Stimulated activated CD4-positive, alpha-beta T cell treated with anti-CD3 and anti-CD28 coated beads, Interleukin-12 subunit alpha, Interleukin-12 subunit beta, amount 100 ng/mL, for 24 hours (primary cell): ENCODE data around the gene FAM53B.

Experiments
- DNase-seq, 2 experiments: peaks; one replicate each; pipeline ENCODE4 v3.0.0-alpha.2; 2020; ENCODE audit warnings: low read depth in 2 of 2

The FAM53B gene

DNA sequence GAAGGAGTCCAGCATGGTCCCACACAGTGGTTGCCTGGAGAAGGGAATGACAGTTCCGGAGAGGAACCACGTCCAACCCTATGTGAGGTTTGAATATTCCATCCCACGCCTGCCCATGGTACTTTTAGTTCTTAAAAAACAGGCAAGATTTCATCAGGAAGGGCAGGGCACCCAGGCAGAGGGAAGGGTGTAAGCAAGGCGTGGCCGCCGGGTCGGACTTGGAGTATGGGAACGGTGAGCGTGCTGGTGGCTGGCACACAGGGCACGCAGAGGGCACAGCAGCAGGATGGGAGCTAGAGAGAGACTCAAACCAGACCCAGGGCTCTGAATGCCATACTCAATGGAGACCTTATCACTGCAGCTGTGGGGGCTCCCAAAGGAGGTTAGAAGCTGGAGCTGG is 34.3 kb downstream of the FAM53B start:
- DNase-seq, result no peak

DNA sequence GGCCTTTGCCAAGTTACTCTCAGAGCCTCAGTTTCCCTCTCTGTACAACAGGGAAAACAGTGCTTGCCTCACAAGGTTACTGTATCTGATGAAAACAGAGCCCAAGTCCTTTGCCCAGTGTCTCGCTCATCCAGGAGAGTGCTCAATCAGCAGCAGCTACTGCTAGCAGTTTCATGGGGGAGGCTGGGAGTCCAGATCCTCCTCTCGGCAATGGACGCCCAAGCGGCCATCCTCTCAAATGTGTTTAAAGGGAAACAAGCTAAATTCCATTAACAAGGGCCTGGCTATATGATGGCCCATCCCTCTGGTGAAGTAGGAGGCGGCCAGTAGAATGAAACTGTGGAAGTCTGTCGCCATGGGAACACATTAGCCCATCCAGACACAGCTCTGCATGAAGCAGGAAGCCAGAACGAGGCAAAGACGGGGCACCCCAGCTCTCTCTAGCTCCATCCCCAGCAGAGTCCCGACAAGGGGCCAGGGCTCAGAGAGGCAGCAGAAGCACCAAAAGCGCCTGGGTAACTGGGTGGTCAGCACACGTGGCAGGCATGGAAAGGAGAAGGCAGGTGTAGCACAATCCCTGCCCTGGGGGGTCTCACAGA is 35.2 kb downstream of the FAM53B start:
- DNase-seq, result no peak

DNA sequence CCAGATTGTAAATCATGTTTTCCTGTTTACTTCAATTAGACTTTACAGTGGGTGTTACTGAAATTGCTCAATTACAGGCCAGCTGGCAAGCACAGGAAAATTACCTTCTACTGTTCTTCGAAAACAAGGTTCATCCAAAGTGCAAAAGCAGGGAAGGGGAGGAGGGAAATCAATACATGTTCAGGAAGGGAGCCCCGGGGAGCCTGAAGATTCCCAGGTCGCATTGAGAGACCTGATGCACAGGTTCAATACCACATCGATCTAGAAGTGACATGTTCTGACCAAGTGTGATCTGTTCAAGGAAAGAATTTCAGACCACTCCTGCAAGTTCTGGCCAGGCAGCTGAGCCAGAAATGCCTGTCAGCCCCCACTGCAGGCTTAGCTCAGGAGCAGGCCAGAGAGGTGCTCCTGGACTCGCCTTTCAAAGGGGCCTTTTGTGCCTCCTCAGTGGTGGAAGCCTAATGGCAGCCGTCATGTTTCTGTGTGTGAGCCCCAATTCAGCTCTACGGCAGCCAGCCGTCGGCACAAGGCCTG is 35.9 kb downstream of the FAM53B start:
- no peak for DNase-seq

DNA sequence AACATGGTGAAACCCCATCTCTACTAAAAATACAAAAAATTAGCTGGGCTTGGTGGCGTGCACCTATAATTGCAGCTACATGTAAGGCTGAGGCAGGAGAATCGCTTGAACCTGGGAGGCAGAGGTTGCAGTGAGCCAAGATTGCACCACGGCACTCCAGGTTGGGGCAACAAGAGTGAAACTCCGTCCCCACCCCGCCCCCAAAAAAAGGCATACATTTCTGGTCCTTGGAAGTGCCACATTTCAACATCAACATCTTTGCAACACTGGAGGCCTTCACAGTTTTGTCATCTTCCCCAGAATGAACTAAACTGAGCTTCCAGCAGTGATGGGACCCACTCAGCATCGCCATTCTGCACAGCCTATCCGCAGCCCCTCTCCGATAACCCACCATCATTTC is 36.6 kb downstream of the FAM53B start:
- DNase-seq, result no peak

DNA sequence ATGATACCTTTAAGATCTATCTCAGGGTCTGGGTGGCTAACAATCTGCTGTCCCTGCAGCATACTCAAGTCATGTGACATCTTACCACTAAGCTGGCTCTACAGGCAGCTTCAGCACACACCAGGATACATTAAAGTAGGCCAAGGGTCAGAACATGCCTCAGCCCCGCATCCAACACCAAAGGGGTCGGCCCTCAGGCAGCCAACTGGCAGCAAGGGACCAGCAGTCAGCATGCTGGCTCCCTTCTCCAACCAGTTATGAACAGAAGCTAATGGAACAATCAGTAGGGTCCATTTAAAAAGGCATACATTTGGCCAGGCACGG is 37.1 kb downstream of the FAM53B start:
- no peak for DNase-seq

DNA sequence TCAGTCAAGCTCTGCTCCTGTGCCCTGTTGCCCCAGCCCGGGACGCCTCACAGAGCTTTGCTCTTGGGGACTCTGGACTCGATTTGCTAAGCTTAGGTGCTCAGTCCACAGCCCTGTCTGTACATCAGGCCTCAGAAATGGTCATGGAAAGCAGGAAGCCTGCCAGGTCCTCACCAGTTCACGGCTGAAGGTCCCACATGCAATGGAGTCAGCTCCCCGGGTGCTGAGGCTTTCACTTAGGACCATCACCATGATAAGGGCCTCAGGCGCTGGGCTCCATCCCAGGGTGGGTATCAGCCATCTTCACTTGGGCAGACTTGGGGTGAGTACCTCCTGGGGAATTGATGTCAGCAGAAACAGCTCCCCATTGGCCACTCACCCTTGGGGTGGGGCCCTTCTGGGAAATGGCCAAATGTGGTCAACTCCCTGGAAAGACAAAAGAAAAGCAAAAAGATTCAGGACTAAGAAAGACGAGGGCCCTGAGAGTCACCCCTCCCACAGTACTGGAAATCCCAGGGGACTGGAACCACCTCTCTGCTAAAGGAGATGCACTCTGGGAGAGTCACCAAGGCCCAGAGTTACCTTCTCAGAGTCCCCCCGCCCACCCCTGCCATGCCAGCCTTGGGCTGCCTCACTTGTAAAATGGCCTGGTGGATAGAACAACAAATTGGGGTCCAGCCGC is 37.6 kb downstream of the FAM53B start:
- no peak for DNase-seq

DNA sequence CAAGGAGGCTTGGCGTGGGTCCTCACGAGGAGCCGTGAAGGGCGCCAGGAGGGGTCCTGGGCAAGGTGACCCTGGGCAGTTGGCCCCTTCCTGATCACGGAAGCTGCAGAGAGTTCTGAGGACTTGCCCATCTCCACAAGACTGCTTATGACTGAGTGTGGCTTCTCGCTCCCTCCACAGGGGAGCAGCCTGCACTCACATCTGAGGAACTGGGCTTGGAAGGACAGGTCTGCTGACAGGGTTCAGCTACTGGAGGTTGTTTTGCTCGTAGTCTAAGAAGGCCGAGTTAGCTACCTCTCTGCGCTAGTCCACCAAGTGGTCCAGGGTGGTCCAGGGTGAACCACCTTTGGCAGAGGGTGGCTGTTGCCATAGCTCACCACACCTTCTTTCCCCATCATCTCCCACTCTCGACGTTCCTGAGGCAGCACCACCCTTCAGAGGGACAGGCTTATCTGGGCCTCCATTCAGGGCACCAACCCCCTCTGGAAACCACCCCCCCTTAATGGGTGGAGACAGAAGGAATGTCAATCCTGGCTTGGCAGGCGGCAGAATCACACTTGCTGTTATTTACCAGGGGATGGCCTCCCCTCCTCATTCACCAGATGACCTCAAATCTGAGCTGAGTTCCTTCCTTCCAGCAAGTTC is 38.2 kb downstream of the FAM53B start:
- no peak for DNase-seq

DNA sequence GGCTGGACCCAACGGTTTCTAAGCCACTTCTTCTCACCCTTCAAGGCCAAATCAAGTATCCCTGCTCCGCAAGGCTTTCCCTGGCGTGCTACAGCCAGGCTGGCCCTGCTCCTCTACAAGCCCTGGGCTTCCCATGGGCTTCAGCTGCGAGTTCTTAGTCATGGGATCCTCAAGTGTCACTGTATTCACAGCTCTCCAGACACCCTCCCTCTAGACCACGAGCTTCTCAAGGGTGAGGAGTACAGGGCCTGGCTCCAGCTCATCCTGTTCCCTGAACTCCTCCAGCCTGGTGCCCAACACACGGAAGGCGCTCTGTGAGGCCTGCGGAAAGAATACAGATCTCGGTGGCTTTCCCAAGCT is 38.8 kb downstream of the FAM53B start:
- no peak for DNase-seq

DNA sequence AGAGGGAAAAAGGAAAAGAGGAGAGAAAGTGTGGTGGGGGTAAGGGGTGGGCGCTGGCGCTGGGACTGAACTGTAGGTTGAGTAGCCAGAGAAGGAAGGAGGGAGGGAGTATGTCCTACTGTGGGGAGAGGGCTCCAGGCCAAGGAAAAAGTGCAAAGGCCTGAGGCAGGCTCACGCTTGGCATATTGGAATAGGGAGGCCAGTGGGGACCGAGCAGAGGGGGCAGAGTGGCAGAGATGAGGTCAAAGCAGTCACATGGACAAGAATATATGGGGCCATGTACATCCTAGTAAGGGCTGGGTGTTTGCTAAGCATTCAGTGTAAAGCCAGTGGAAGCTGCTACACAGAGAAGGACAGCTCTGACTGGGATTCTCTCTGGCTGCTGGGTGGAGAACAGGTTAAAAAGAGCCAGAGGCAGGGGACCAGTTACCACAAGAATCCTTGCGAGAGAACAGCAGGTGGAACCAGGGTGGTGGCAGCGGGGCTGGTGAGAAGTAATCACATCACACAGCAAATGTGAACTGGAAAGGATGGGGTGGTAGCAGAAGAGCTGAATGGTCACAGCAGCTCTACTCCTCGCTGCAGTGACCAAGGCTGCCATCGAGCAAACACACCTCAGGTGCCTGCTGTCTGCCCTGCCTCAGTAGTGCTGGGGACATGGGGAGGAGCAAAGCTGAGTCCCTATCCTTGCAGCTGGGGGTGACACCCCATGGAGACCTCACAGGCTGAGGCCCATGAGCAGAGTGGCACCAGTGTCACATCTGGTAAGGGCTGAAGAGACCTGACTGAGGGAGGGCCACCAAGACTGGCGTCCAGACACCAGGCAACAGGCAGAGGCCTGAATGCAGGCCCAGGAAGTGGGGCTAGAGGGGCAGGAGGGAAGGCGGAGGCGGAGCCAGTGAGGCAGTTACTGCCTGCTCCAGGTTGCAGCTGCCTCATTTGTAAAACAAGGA is 39.5 kb downstream of the FAM53B start:
- DNase-seq, result no peak

DNA sequence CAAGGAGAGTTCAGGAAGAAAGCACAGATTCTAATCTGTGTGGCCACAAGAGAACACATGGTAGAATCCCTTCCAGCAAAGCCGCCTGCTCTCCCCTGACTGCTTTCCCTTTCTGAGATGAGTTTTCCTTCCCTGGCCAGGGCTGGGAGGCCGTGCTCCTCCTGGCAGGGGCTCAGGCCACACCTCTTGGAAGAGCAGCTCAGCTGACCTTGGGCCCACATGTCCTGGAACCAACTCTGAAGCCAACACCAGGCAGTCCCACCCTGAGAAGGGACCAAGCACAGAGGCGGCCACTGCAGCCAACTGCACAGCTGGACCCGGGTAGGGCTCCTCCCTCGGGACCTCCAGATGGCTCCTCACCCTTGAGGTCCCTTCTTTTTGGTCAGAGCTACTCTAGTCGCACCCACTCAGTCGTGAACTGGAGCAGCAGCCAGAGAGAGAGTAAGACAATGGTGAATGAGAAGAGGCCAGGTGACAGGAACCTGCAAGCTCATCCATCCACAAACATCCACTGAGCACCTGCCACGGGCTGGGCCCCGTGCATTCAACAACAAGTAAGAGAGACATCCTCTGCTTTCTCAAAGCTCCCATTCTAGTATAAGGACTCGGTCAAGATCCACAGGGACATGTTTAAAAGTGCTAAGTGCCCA is 40.3 kb downstream of the FAM53B start:
- no peak for DNase-seq

DNA sequence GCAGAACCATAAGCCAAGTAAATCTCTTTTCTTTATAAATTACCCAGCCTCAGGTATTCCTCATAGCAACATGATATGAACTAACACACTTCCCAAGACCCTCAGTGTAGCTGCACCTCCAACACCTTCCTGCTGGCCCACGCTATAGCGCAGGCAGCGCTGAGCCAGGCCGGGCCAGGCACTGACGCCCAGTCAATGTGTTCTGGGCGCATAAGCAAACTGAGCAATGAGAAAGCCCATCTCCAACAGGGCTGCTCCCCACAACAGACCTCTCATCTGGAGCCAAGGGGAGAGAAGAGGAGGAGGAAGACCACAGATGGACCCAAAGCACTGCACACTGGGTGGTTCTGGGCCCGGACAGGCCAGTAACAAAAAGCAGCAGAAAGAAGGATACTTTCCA is 40.8 kb downstream of the FAM53B start:
- DNase-seq, result no peak

DNA sequence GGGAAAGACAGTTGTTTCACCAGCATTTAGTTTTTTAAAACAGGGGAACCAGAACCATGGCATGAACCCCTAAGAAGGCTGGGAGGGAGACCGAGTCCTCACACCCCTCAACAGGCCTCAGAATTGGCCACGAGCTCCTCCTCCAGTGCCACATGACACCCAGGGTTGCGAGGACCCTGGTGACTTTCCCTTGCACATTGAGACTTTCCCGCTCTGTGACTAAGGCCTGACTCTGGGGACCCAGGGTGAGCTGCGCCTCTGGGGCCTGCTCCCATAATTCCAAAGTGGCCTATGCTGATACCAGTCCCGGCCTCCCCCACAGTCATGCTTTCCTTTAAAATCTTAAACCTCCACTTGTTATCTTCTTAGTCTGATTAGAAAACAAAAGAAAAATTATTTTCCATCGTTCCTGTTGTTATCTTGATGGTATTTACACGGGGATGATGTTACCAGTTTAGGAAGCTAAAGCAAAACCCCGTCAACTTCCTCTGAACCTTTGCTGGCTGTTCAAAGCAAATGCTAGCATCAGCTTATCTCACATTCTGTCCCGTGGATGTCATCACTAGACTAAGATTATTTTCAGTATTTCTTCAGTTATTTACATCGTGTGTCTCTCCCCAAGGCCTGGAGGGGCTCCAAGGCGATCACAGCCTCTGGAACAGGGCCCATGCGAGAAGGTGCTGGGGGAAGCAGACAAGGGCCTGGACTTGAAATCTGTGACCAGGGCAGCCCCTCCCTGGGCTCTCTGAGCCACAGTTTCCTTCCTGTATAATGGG is 42.1 kb downstream of the FAM53B start:
- peak in 1 of 2 experiments; percentile 42 for DNase-seq

DNA sequence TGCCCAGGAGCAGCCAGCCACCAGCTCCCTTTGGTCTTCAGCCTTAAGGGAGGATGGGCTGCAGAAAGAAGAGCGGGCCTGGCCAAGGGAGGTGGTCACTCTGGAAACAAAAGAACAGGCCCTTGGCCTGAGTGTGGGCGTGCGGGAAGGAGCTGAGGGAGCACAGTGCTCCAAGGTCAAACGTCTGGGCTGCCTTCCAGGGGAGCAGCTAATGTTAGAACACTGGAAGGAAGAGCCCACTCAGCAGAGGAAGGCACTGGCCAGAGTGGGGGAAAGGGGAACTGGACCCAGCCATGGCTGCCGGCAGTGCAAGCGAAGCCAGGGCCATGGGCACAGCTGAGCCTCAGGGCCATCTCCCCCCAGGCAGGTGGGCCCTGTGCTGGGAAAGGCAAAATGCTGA is 42.7 kb downstream of the FAM53B start:
- DNase-seq, result no peak

DNA sequence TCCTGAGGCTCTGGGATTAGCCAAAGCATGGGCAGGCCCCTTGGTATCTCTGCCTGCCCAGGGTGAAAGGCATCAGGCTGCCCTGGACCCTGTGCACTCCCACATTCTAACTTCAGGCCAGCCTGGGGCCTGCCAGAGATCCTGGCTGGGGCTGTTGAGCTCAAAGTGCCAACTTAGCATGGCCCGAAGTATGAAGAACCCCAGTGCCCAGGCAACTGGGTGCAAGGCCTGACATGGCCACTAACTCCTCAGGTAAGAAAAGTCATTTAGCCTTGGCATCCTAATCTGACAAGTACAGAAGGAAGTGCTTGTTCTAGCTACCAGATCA is 43.2 kb downstream of the FAM53B start:
- no peak for DNase-seq

DNA sequence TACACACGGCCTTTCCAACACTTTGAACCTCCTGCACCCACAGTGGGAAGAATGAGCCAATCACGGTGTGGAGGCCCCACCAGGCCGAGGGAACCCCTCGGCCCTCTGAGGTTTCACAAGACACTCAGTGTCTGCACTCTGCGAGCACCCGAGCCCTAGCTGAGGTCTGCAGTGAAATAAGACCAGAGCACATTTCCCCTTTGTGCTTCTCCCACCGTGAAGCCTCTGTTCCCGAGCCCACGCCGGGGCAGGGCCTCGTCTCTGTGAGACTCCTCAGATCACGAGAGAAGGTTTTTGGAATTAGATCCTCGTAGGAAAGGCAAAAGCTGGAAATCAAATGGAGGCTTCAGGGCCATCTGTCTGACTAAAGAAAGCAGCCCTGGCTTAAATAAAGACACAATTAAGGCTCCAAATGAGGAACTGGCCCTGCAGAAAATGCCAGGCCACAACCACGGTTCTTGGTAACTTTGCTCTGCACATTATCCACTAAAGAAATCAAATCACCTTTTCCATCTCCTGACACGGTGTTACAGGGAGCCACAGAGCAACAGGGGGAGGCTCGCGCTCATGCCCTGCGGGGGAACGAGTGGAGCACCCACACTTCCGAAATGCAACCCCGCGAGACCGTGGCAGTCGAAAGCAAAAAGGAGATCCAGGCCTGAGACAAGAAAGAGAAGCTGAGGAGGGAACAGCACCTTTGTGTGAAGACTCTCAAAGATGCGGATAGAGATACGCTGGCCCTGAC is 43.7 kb downstream of the FAM53B start:
- DNase-seq, result no peak

DNA sequence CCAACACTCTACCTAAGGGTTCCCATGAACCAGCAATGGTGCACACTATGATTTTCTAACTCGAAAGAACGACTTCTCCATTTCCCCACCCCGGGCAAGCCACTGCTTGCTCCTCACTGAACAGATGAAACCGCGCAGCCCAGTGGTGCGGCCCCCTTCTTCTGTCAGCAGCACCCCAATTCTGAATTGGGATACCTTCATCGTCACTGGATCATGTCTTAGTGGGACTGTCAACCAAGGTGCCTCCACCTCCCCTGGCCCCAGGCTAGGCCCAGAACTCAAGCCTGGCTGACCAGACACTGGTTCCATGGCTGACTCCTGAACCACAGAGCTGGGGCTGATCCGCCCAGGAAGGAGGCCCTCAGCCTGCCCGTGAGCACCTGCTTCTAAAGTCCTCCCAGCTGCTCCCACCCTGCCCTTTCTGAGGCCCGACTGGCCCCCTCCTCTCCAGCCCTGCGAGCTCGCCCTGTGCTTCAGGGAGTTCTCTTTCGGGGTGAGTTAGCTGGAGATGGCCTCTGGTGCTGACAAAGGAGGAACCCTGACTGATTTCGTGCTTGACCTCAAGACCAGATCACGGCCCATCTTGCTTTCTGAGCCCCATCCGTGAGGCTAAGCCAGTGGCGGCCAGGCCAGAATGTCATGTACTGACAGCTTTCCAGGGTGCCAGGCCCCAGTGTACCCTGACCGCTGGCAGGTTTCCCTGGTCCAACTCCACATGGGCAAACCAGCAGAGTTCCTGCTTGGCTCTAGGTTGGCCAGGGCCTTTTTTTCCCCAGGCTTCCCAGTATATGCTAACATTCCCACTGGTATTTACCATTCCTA is 44.5 kb downstream of the FAM53B start:
- no peak for DNase-seq

DNA sequence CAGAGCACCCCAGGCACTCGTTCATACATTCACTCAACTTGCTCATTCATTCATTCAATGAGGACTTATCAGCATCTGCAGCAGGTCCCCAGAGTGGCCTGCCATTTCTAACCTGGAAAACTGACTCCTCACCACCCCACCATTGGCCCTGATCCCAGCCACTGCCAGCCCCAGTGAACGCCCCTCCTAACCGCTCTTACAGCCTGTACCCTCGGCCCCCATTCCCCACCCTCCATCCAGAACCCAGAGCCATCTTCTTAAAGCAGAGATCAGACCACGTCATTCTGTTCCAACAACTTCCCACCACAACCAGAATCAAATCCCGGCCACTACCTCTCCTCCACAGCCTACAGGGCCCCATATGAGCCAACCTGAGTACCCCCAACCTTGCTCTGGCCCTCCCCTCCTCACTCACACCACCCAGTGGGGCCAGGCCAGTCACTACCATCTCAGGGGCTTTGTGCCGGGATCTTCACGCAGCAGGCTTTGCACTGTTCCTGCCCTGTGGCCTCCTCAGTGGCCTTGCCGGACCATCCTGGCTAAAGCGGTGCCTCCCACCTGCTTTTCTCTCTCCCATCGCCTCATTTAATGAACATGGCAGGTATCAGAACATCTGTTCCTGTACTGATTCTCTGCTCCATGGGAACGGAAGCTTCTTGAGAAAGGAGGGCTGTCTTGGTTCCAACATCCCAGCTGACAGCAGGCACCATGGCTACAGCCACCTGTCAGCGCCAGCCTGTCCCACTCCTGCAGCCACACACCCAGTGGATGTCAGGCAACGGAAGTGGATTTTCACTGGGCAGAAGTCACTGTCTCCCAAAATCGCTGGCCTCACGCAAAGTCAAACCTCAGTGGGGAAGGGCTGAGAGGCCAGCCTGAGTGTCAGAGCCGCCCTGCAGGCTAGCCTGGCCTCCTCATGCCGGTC is 45.4 kb downstream of the FAM53B start:
- DNase-seq, result no peak

DNA sequence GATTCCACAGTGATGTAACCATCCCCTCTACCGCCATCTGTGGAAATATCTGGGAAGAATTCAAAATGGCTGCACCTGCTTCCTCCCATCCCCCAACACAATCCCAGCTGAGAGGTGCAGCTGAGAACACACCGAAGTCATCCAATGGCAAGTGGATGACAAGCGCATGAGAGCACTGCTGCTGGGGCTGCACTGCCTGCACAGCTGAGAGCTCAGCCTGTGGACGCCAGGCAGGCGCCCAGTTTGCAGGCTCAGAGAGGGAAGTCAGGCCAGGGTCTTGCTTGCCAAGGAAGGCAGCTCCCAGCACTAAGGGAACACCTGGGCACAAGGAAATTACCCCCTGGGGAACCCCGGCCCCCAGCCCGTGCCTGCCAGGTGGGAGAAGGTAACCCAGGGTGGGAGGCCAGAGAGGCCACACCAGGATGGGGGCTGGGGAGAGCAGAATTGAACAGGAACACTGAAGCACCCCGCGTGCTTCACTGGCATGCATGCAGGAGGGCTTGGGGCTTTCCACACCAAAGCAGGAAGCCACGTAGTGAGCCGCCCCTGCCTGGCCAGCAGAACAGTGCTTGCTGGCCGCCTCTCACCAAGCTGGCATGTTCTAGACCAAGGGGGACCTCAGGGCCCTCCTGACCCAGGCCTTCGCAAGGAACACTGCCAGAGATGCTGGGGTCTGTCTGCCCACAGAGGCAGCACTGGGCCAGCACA is 46.2 kb downstream of the FAM53B start:
- DNase-seq, result peak in 1 of 2 experiments; percentile 28
